HG03342 (cell line): ENCODE measurements around the gene YJEFN3.

Experiments
- ATAC-seq: cut with Tn5 transposase; IDR thresholded peaks from one replicate; pipeline ENCODE4 v1.9.1; 2021; ENCODE audit warnings: mild to moderate bottlenecking, moderate library complexity; ENCODE audit not compliant: unreplicated experiment

Gene YJEFN3

GRCh38 chr19:19579533-19580361, 51.0 kb downstream of the YJEFN3 start:
- no peak for ATAC-seq

- no peak for ATAC-seq
Observed at GRCh38 chr19:19580418-19580817, 51.7 kb downstream of the YJEFN3 start.

- no peak for ATAC-seq
Observed at GRCh38 chr19:19581391-19581790, 52.7 kb downstream of the YJEFN3 start.

GRCh38 chr19:19582471-19582870, 53.8 kb downstream of the YJEFN3 start:
- ATAC-seq: no peak

GRCh38 chr19:19584356-19584755, 55.6 kb downstream of the YJEFN3 start:
- ATAC-seq: no peak
